ENCODE data around the gene GUCD1. TPM values are rescaled to one million over a fixed set of nuclear protein-coding genes. Genes with fewer than 3 reads are reported as not detected.

GUCD1 gene
- total and polyA plus RNA-seq, 2 of the 13 experiments (the other 11 are each of a cell fraction or from before 2014, with no cell fraction given): 128 to 245 TPM

- peak; percentile 61 for TF ChIP-seq MYC (CRISPR knock-in tag; IDR thresholded peaks at IDR 0.05; ENCODE audit: borderline replicate concordance)
- TF ChIP-seq ZNF292 (CRISPR knock-in tag; IDR thresholded peaks at IDR 0.05; ENCODE audit: borderline replicate concordance, low read depth): peak; percentile 44; the same call in 1 of the 2 replicates
- 0 out of 2 replicates have a peak, but pooled peaks have one; percentile 47 for TF ChIP-seq ZNF451 (CRISPR knock-in tag; IDR thresholded peaks at IDR 0.05)
- no peak for TF ChIP-seq PREB (CRISPR knock-in tag; IDR thresholded peaks at IDR 0.05)
- no peak for TF ChIP-seq ZNF468 (CRISPR knock-in tag; IDR thresholded peaks at IDR 0.05)
- TF ChIP-seq SMARCC2 (IDR thresholded peaks at IDR 0.05): no peak
- no peak for TF ChIP-seq SRSF4 (IDR thresholded peaks at IDR 0.05; ENCODE audit: low read depth, low read length, poor library complexity, severe bottlenecking)
- TF ChIP-seq ZNF691 (CRISPR knock-in tag; IDR thresholded peaks at IDR 0.05; ENCODE audit: borderline replicate concordance, low read depth): 0 out of 2 replicates have a peak, but pooled peaks have one; percentile 52
- peak; percentile 63 for TF ChIP-seq HNF4A (CRISPR knock-in tag; IDR thresholded peaks at IDR 0.05)
- TF ChIP-seq ZNF687 (CRISPR knock-in tag; IDR thresholded peaks at IDR 0.05): peak; percentile 82
- no peak for TF ChIP-seq THRA (CRISPR knock-in tag; IDR thresholded peaks at IDR 0.05; ENCODE audit: borderline replicate concordance)
- TF ChIP-seq ZNF281 (CRISPR knock-in tag; IDR thresholded peaks at IDR 0.05; ENCODE audit: borderline replicate concordance): 0 out of 2 replicates have a peak, but pooled peaks have one; percentile 14
- TF ChIP-seq ZBTB20 (CRISPR knock-in tag; IDR thresholded peaks at IDR 0.05; ENCODE audit: borderline replicate concordance, low read depth): peak; percentile 49; the same call in 1 of the 2 replicates
- TF ChIP-seq ZNF136 (CRISPR knock-in tag; IDR thresholded peaks at IDR 0.05; ENCODE audit: low read depth): peak; percentile 64; the same call in 1 of the 2 replicates
- peak; percentile 50 for TF ChIP-seq TEAD3 (CRISPR knock-in tag; optimal IDR thresholded peaks at IDR 0.05; ENCODE audit: borderline replicate concordance)
- peak; percentile 44; the same call in 1 of the 2 replicates for TF ChIP-seq PPARG (CRISPR knock-in tag; conservative IDR thresholded peaks at IDR 0.05)
- 0 out of 2 replicates have a peak, but pooled peaks have one; percentile 56 for TF ChIP-seq ZSCAN9 (CRISPR knock-in tag; IDR thresholded peaks at IDR 0.05; ENCODE audit: borderline replicate concordance)
- TF ChIP-seq FOSL1 (CRISPR knock-in tag; IDR thresholded peaks at IDR 0.05; ENCODE audit: borderline replicate concordance): no peak
Observed at GRCh38 chr22:24593836-24594568, 39.1 kb upstream of the GUCD1 start (continued).
